Endothelial cell (in vitro differentiated cells): ENCODE measurements around the gene ENGASE. TPM values are rescaled to one million over a fixed set of nuclear protein-coding genes. Genes with fewer than 3 reads are reported as not detected.

Experiments used
- DNase-seq: peaks from one replicate; pipeline ENCODE4 v3.0.0; 2021; ENCODE audit warnings: low spot score
- H3K27ac Mint-ChIP-seq: one replicate; pipeline ENCODE4 v1.8.0; 2021; ENCODE audit warnings: mixed read lengths, inconsistent platforms; ENCODE audit not compliant: unreplicated experiment
- H3K27me3 Mint-ChIP-seq: one replicate; pipeline ENCODE4 v1.8.0; 2021; ENCODE audit warnings: mild to moderate bottlenecking, moderate library complexity, mixed read lengths, inconsistent platforms; ENCODE audit not compliant: unreplicated experiment
- H3K36me3 Mint-ChIP-seq: one replicate; pipeline ENCODE4 v1.8.0; 2021; ENCODE audit warnings: mild to moderate bottlenecking, low read depth, mixed read lengths, inconsistent platforms; ENCODE audit not compliant: unreplicated experiment
- H3K4me1 Mint-ChIP-seq: one replicate; pipeline ENCODE4 v1.8.0; 2021; ENCODE audit warnings: mild to moderate bottlenecking, mixed read lengths, inconsistent platforms; ENCODE audit not compliant: unreplicated experiment
- H3K4me3 Mint-ChIP-seq: one replicate; pipeline ENCODE4 v1.8.0; 2021; ENCODE audit warnings: mild to moderate bottlenecking, mixed read lengths, inconsistent platforms; ENCODE audit not compliant: unreplicated experiment
- H3K9me3 Mint-ChIP-seq: one replicate; pipeline ENCODE4 v1.8.0; 2021; ENCODE audit warnings: mixed read lengths, inconsistent platforms; ENCODE audit not compliant: unreplicated experiment
- total RNA-seq: library from RNA; stranded (reverse); fragmentation: NEBNext Ultra II Directional; extraction: Animal tissue kit (Norgen Biotek cat#: 25700); gene quantifications from one replicate; pipeline ENCODE4 v1.2.1, GENCODE V29; 2021; ENCODE audit not compliant: unreplicated experiment
- TF ChIP-seq, protein P1 (sequence below): fragments of 200-600 bp; sonication (generic); IDR thresholded peaks from one replicate; pipeline ENCODE4 v1.5.0; 2021; ENCODE audit warnings: antibody characterized with exemption; ENCODE audit not compliant: unreplicated experiment

ENGASE gene
- total RNA-seq, 1 donor from 2014 or later: 31.6 TPM

DNA sequence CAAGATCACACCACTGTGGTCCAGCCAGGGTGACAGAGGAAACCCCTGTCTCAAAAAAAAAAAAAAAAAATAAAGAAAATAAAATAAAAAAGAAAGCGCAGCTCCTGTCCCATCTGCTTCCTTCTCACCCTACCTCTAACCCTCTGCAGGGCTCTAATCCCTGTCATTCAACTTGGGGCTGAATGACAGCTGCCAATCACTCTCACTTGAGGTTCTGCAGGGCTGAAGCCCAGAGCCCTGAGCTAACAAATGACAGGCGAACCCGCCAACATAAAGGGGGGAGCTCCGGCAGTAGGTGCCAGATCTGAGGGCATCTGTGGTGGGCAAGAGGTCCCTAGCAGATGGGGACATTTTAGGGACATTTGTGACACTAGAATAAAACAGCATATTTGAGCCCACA, 44.3 kb downstream of the ENGASE start:
- H3K36me3 Mint-ChIP-seq: no peaks in the 10 kb centered on the region
- no peak for DNase-seq
- H3K27me3 Mint-ChIP-seq: peaks cover 1% of the 10 kb centered on the region
- peaks cover under 1% of the 10 kb centered on the region for H3K4me1 Mint-ChIP-seq
- TF ChIP-seq, protein P1, sequence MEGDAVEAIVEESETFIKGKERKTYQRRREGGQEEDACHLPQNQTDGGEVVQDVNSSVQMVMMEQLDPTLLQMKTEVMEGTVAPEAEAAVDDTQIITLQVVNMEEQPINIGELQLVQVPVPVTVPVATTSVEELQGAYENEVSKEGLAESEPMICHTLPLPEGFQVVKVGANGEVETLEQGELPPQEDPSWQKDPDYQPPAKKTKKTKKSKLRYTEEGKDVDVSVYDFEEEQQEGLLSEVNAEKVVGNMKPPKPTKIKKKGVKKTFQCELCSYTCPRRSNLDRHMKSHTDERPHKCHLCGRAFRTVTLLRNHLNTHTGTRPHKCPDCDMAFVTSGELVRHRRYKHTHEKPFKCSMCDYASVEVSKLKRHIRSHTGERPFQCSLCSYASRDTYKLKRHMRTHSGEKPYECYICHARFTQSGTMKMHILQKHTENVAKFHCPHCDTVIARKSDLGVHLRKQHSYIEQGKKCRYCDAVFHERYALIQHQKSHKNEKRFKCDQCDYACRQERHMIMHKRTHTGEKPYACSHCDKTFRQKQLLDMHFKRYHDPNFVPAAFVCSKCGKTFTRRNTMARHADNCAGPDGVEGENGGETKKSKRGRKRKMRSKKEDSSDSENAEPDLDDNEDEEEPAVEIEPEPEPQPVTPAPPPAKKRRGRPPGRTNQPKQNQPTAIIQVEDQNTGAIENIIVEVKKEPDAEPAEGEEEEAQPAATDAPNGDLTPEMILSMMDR: no peak
- H3K9me3 Mint-ChIP-seq: no peaks in the 10 kb centered on the region
- no peak overlapping the region for H3K4me3 Mint-ChIP-seq
- H3K27ac Mint-ChIP-seq: no peak overlapping the region

DNA sequence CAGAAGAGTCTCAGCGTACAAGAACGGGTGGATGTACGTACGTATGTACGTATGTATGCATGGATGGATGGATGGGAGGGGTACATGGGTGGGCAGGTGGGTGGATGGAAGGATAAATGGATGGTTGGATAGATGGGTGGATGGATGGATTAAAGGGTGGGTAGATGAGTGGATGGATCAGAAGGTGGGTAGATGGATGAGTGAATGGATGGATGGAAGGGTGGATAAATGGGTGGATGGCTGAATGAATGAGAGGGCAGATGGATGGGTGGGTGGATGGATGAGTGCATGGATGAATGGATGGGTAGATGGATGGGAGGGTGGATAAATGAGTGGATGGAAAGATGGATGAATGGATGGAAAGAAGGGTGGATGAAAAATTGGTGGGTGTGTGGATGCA, 45.6 kb downstream of the ENGASE start:
- Mint-ChIP-seq H3K4me1 (no peaks in the 10 kb centered on the region), H3K36me3 (no peaks in the 10 kb centered on the region), H3K27ac (no peak overlapping the region), H3K4me3 (no peak overlapping the region), H3K27me3 (peaks cover 1% of the 10 kb centered on the region), H3K9me3 (no peaks in the 10 kb centered on the region)
- TF ChIP-seq, protein P1: no peak
- no peak for DNase-seq

DNA sequence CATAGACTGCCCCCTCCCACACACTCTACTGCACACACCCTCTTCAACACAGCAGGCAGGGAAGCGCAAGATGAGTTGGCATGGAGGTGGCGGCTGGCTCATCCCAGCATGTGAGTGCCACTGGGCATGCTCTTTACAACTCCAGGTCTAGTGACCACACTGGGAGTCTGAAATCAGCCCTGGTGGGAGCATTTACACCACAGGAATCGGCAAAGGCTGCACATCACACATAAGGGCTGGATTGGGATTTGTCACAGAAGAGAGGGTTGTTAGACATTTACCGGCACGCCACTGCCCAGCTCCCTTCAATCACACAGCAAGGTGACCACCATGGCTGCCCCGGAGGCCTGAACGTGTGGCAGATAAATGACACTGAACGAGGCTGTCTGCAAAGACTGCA, 49.4 kb downstream of the ENGASE start:
- H3K9me3 Mint-ChIP-seq: no peaks in the 10 kb centered on the region
- no peaks in the 10 kb centered on the region for H3K36me3 Mint-ChIP-seq
- peaks cover 3% of the 10 kb centered on the region for H3K27me3 Mint-ChIP-seq
- no peaks in the 10 kb centered on the region for H3K4me1 Mint-ChIP-seq
- DNase-seq: no peak
- H3K27ac Mint-ChIP-seq: no peak overlapping the region
- TF ChIP-seq, protein P1: no peak
- no peak overlapping the region for H3K4me3 Mint-ChIP-seq

DNA sequence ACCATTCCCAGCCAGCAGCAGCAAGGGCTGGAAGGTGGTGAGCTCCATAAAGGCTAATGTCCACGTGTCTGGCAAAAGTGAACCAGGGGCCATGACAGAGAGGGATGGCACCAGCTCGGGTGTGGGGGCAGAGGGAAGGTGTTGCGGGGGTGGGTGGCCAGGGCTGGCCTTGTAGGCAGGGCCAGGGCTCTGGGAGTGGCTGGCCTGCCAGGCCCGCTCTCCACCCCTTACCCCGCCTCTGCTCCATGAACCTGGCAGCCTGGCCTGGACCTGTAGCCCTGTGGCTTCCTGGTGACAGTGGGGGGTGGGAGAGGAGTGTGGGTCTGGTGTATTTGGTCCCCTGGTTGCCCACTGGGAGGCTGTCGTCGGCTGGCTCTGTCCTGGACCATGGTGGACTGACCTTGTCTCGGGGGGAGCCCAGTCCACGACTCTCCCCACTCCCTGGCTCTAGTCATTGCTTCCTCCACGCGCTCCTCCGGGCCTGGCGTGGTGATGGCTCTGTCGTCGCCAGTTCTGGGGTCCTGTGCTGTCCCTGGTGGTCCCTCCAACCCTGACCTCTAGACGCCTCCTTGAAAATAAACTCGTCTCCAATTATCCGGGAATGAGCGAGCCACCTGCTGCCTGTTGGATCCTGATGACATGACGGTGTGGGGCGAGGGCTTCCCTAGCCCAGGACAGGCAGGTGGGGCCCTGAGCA, 50.0 kb downstream of the ENGASE start:
- Mint-ChIP-seq H3K27ac (no peak overlapping the region), H3K4me1 (no peaks in the 10 kb centered on the region), H3K36me3 (no peaks in the 10 kb centered on the region), H3K27me3 (peaks cover 3% of the 10 kb centered on the region), H3K9me3 (no peaks in the 10 kb centered on the region), H3K4me3 (no peak overlapping the region)
- DNase-seq: no peak
- TF ChIP-seq, protein P1: no peak

DNA sequence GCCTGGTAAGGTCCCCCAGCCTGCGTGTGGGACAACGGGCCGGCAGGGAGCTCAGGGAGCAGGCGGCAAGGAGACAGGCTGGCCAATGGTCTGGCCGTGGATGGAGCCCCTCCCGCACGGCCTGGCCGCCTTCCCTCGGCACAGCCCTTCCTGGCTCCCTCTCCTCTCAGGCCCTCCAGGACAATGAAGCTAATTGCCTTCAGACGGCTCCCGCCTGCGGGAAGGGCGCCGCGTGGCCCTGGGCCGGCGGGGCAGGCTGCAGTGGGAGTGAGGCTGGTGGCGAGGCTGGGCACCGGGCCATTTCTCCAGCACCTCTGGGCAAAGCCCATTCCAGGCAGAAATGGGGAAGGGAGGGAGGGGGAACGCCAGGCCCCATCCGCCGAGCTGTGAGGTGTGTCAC, 50.9 kb downstream of the ENGASE start:
- H3K27ac Mint-ChIP-seq: no peak overlapping the region
- peaks cover 5% of the 10 kb centered on the region for H3K27me3 Mint-ChIP-seq
- no peaks in the 10 kb centered on the region for H3K4me1 Mint-ChIP-seq

More for the DNA sequence above, 50.9 kb downstream of the ENGASE start:
- no peak for DNase-seq
- TF ChIP-seq, protein P1: no peak
- Mint-ChIP-seq H3K36me3 (no peaks in the 10 kb centered on the region), H3K4me3 (no peak overlapping the region), H3K9me3 (no peaks in the 10 kb centered on the region)
